Measurements from ENCODE around the gene SLC12A3. TPM values are rescaled to one million over a fixed set of nuclear protein-coding genes. Genes with fewer than 3 reads are reported as not detected.

Gene SLC12A3
- total and polyA plus RNA-seq, 12 donors = 0.03 to 0.06 TPM; not detected in 10

DNA sequence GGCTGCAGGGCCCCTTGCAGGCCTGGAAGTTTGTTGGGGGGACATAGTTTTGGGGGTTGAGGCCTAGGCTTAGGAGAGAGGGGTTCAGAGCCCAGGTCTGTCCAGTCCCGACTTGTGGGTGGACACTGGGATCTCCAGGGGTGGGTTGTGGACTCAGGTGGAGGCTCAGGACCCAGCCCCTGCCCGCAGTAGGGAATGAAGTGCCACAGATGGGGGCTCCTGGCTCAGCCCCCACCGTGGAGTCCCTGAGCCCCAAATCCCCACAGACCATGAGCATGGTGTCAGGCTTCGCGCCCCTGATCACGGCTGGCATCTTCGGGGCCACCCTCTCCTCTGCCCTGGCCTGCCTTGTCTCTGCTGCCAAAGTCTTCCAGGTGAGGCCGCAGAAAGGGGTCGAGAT lies 14.3 kb downstream of the SLC12A3 start:
- intact Hi-C loops (cut with DNase I) = no loop called here
- no peak for TF ChIP-seq POLR2A (IDR thresholded peaks at IDR 0.05)
- TF ChIP-seq, protein P1, sequence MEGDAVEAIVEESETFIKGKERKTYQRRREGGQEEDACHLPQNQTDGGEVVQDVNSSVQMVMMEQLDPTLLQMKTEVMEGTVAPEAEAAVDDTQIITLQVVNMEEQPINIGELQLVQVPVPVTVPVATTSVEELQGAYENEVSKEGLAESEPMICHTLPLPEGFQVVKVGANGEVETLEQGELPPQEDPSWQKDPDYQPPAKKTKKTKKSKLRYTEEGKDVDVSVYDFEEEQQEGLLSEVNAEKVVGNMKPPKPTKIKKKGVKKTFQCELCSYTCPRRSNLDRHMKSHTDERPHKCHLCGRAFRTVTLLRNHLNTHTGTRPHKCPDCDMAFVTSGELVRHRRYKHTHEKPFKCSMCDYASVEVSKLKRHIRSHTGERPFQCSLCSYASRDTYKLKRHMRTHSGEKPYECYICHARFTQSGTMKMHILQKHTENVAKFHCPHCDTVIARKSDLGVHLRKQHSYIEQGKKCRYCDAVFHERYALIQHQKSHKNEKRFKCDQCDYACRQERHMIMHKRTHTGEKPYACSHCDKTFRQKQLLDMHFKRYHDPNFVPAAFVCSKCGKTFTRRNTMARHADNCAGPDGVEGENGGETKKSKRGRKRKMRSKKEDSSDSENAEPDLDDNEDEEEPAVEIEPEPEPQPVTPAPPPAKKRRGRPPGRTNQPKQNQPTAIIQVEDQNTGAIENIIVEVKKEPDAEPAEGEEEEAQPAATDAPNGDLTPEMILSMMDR (IDR thresholded peaks at IDR 0.05) = no peak
- no peak for DNase-seq
- Histone ChIP-seq H3K27me3 (no peaks in the 10 kb centered on the region), H3K4me1 (replicated peaks in 1 of 2) (no peaks in the 10 kb centered on the region), H3K9me3 (replicated peaks in 1 of 3) (no peaks in the 10 kb centered on the region), H3K27ac (no peak overlapping the region), H3K4me3 (no peak overlapping the region), H3K36me3 (replicated peaks in 1 of 2) (no peaks in the 10 kb centered on the region)
- WGBS, 4 donors = 79 to 96% (median 87%) methylated on average over 6 to 9 of the region's 9 CpGs

DNA sequence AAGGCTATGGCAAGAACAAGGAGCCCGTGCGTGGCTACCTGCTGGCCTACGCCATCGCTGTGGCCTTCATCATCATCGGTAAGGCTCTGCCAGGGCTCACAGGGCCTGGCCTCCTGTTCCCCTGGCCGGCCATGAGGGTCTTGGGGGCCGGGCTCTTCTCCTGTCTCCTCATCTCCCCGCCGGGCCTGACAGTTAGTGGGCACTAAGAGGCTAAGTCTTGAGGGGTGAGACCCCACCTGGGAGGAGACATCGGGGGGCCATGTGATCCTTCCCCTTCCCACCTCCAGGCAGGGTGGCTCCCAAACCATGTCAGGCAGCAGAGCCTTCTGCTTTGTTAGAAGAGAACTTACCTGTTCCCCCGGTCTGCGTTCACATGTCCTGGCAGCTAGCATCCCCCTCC lies 15.2 kb downstream of the SLC12A3 start:
- Histone ChIP-seq H3K27ac (no peak overlapping the region), H3K36me3 (replicated peaks in 1 of 2) (no peaks in the 10 kb centered on the region), H3K4me3 (no peak overlapping the region), H3K9me3 (replicated peaks in 1 of 3) (no peaks in the 10 kb centered on the region), H3K27me3 (no peaks in the 10 kb centered on the region), H3K4me1 (replicated peaks in 1 of 2) (no peaks in the 10 kb centered on the region)
- intact Hi-C loops (cut with DNase I) = no loop called here
- no peak for TF ChIP-seq POLR2A (IDR thresholded peaks at IDR 0.05)
- TF ChIP-seq, protein P1 (IDR thresholded peaks at IDR 0.05) = no peak
- DNase-seq = no peak
- 76 to 100% (median 92%) methylated on average over 2 to 12 of the region's 12 CpGs for WGBS, 4 donors

DNA sequence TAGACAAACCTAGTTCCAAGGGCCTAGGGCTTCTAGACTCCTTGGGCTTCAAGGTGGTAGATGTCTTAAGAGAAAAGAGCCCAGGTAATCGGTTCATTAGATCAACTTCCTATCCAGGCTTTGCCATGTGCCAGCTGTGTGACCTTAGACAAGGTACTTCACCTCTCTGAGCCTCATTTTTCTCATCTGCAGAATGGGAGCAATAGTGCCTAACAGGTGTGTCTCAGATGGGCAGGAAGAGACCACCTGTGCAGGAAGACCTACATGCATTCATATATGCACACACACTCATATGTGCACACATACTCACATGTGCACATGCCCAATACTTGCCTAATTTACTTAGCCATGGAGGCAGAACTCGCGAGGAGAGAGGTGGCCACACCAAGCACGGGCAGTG lies 15.7 kb downstream of the SLC12A3 start:
- H3K27me3 ChIP-seq = no peaks in the 10 kb centered on the region
- DNase-seq = no peak
- TF ChIP-seq POLR2A (IDR thresholded peaks at IDR 0.05) = no peak
- TF ChIP-seq, protein P1 (IDR thresholded peaks at IDR 0.05) = no peak
- 84 to 93% (median 92%) methylated on average over 1 to 4 of the region's 4 CpGs for WGBS, 4 donors
- H3K4me1 ChIP-seq (replicated peaks in 1 of 2) = no peaks in the 10 kb centered on the region
- no peak overlapping the region for H3K4me3 ChIP-seq
- H3K9me3 ChIP-seq (replicated peaks in 1 of 3) = no peaks in the 10 kb centered on the region
- H3K27ac ChIP-seq = no peak overlapping the region
- no peaks in the 10 kb centered on the region for H3K36me3 ChIP-seq (replicated peaks in 1 of 2)
- intact Hi-C loops (cut with DNase I) = no loop called here

DNA sequence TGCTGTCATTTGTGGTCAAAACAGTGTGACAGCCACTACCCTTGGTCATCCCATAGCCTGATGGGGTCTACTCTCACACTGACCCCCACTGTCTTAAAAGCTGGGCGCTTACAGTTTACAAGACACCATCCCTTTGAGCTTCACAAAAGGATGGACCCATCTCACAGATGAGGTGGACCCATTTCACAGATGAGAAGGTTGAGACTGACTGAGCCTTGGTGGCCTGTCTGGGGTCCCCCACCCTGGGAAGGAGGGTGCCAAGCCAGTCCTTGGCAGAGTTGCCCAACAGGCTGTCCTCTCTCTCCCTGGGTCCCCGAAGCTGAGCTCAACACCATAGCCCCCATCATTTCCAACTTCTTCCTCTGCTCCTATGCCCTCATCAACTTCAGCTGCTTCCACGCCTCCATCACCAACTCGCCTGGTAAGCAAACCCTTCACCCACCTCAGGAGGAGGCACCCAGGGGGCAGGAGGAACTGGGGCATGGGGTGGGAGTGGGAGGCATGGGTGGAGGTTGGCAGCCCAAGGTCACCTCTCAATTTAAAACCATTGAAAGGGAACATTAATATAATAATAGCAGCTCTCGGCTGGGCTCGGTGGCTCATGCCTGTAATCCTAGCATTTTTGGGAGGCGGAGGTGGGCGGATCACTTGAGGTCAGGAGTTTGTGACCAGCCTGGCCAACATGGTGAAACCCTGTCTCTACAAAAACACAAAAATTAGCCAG lies 17.2 kb downstream of the SLC12A3 start:
- H3K4me3 ChIP-seq = no peak overlapping the region
- no peaks in the 10 kb centered on the region for H3K27me3 ChIP-seq
- no peaks in the 10 kb centered on the region for H3K4me1 ChIP-seq (replicated peaks in 1 of 2)
- no peak overlapping the region for H3K27ac ChIP-seq
- H3K36me3 ChIP-seq (replicated peaks in 1 of 2) = no peaks in the 10 kb centered on the region
- no peaks in the 10 kb centered on the region for H3K9me3 ChIP-seq (replicated peaks in 1 of 3)
- DNase-seq = no peak
- 77 to 87% (median 82%) methylated on average over 8 of the region's 8 CpGs for WGBS, 4 donors
- intact Hi-C loops (cut with DNase I) = no loop called here
- TF ChIP-seq, protein P1 (IDR thresholded peaks at IDR 0.05) = no peak
- no peak for TF ChIP-seq POLR2A (IDR thresholded peaks at IDR 0.05)

All from adrenal gland (tissue), 12 donors.